NCI-H748 (cell line): ENCODE data around the gene HPD.
A peak's percentile ranks its signal among the peaks of the same experiment; 100 is the strongest.
"Not testable (repeated sequence)": the region's sequence is repeated elsewhere in the genome, so short reads cannot be mapped to it uniquely, and the experiment has no call there.

Experiments used
- DNase-seq: peaks from one replicate; lab custom pipeline; 2025; ENCODE audit not compliant: unreplicated experiment; lab: John Stamatoyannopoulos, UW

HPD gene

DNA sequence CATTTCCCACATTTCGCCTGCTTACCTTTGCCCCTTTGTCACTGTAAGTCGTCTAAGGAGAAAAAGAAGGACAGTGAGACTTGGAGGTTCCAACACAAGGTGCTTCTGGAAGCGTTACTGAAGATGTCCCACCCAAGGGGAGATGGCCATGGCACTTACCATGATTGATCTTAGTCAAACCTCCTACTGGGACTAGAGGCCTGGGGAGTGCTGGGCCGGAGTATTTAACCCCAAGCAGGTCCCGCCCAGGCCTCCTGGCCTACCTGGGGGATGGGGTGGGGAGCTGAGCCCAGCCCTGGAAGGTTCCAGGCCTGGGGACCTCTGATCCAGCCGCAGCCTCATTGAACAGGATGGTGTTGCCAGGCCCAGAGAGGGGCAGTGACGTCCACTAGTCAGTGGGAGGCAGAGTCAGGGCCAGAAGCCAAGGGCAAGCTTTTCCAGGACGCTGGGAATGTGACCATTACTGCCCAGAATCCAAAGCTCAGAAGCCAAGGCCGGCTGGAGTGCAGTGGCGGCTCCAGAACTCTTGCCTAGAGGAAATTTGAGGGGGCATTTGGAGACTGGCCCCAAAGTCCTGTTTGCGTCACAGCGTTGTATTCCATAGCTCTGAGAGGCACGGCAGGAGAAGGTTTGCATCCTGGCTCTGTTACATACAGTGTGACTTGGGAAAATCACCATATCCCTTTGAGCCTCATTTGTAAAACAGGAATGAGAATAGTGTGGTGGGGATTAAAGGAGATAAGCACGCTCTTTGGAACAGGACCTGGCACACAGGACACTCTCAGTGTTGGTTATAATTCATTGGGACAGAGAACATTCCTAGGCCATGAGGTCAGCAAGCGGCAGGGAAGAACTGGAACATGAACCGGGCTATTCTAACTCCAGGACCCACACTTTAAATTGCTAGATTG is at the start of gene HPD:
Gene HPD, minus strand, starts transcription at position 198 of the 911 bp plus-strand sequence. Its CDS starts 36 bp downstream, at position 162.
- DNase-seq: no peak

DNA sequence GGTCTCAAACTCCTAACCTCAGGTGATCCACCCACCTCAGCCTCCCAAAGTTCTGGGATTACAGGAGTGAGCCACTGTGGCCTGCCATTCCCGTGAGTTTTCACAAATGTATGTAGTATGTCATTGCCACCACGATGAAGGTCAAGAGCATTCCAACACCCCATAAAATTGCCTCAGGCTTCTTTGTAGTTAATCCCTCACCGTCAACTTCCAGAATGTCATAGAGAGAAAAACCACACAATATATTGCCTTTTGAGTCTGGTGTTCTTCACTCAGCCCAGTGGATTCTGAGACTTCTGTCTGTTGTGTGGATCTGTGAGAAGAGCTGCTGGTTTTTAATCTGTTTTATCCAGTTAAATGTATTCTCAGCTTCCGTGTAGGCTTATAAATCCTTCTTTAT is 47.1 kb upstream of the HPD start:
- DNase-seq: no peak

DNA sequence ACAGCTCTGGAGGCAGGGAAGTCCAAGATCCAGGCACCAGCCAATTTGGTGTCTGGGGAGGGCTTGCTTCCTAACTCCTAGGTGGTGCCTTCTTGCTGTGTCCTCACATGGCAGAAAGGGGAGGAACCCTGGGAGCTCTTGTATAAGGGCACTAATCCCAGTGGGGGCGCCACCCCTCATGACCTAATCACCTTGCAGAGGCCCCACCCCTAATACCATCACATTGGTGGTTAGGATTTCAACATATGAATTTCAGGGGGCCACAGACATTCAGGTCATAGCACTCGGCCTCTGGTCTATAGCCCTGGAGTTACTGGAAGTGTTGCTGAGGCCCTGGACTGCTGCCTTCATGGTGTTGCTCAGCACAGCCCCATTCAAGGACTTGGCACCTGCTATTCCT is 44.5 kb upstream of the HPD start:
- no peak for DNase-seq

DNA sequence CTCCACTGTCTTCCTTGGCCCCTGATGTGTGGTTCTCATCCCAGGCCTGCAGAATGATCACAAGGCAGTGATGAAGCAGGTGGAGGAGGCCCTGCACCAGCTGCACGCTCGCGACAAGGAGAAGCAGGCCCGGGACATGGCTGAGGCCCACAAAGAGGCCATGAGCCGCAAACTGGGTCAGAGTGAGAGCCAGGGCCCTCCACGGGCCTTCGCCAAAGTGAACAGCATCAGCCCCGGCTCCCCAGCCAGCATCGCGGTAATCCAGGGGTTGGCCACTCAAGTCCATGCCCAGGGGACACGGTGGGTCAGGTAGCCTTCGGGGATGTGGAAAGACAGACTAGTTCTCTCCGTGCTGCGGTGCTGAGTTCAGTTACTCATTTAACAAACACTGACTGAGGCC is 40.9 kb upstream of the HPD start:
- DNase-seq: no peak

DNA sequence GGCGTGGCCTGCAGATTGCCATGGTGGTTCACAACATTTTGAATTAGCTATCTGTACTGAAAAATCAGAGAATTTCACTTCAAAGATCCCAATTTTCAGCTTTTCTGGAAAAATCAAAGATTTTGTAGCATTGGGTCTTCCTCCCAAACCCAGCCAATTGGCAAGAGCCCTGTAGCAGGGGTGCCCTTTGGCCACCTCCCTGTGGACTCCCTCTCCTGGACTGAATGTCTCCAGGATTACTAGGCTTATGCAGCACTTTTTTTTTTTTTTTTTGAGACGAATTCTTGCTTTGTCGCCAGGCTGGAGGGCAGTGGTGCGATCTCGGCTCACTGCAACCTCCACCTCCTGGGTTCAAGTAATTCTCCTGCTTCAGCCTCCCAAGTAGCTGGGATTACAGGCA is 39.6 kb upstream of the HPD start:
- no peak for DNase-seq

GRCh38 chr12:121894633-121895032 is 36.0 kb upstream of the HPD start:
- peak; percentile 12 for DNase-seq

GRCh38 chr12:121893961-121894460 is 35.4 kb upstream of the HPD start:
- DNase-seq: no peak

DNA sequence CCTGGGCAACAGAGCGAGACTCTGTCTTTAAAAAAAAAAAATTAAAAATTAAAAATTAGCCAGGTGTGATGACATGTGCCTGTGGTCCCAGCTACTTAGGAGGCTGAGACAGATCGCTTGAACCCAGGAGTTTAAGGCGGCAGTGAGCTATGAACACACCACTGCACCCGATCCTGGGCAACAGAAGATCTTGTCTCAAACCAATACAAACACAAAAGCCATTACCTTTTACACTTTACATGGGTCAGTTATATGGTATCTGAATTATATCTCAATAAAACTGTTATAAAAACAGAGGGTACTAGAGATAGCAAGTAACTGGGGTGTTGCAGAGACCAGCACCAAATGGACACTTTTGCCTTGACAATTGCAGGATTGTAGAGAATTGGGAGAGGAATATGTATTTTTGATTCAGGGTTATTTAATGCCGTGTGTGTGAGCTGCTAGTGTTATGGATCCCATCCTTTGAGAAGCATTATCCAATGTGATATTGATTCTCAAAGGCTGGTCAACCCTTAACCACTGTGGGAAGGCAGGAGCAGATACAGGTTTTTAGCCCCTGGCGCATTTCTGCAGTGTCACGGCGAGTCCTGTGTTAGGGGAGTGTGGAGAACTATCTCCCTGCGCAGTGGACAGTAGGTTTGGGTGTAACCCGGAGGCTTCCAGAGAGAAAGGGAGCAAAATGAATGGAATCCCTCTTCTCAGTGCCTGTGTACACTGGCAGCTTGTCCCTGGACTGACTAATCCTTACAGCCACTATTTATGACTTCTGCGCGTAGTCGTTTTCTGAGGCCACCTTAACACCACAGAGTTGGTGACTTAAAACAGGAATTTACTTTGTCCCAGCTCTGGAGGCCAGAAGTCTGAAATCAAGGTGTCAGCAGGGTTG is 34.3 kb upstream of the HPD start:
- DNase-seq: no peak

DNA sequence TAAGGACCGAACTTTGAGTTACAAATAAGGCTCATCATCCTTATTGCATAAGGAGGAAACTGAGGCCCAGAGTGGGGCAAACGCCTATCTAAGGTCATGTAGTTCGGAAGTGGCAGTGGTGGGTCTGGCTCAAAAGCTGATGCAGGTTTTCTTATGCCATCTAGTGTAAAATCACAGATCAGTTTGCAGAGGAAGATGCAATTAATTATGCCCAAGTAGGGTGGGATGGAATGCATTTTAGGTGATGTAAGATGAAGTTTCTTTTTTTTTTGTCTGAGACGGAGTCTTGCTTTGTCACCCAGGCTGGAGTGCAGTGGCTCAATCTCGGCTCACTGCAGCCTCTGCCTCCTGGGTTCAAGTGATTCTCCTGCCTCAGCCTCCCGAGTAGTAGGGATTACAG is 31.0 kb upstream of the HPD start:
- DNase-seq: not testable (repeated sequence)

- DNase-seq: no peak
Measured at GRCh38 chr12:121889274-121889624, 30.6 kb upstream of the HPD start.

- peak; percentile 97 for DNase-seq
Measured at GRCh38 chr12:121888478-121889273, 30.0 kb upstream of the HPD start, which contains the start of gene PSMD9. PSMD9 (plus strand) TSS chr12:121888790; CDS start chr12:121888857, 67 bp downstream.

GRCh38 chr12:121888083-121888477 is 29.4 kb upstream of the HPD start:
- no peak for DNase-seq

GRCh38 chr12:121885129-121885528 is 26.5 kb upstream of the HPD start:
- DNase-seq: not testable (repeated sequence)

DNA sequence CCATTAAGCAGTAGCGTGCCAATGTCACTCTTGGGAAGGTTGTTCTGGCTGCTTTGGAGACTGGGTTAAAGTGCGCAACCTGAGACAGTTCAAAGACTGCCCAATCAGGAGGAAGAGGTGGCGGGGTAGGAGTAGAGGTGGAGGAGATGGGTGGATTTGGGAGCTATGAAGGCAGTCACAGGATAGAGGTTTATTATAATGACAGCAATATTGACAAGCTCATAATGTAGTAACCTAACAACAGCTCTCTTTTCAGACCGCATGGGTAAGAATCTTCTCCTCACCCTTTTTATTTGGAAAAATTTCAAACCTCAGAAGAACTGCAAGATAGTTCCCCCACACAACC is 24.6 kb upstream of the HPD start:
- no peak for DNase-seq

DNA sequence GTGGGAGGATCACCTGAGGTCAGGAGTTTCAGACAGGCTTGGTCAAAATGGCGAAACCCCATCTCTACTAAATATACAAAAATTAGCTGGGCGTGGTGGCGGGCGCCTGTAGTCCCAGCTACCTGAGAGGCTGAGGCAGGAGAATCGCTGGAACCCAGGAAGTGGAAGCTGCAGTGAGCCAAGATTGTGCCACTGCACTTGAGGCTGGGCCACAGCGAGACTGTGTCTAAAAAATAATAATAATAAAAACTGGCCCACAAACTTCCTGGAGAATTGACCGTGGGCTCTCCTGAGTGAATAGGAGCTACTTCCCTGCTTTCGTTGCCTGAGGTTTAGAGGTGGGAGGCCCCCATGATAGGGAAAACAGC is 17.4 kb upstream of the HPD start:
- not testable (repeated sequence) for DNase-seq

GRCh38 chr12:121875582-121875981 is 16.9 kb upstream of the HPD start:
- no peak for DNase-seq

DNA sequence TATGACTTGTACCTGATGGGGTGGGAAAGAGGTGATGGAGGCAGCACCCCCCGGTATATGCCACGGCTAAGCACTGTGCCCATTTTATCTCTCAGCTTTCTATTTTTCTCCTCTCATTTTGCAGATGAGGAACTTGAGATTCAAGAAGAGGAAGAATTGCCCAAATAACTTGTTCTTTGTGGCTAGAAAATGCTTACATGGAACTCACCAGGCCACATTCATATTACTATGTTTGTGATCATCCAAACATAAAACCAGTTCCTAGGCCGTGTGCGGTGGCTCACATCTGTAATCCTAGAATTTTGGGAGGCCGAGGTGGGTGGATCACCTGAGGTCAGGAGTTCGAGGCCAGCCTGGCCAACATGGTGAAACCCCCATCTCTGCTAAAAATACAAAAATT is 15.4 kb upstream of the HPD start:
- no peak for DNase-seq

DNA sequence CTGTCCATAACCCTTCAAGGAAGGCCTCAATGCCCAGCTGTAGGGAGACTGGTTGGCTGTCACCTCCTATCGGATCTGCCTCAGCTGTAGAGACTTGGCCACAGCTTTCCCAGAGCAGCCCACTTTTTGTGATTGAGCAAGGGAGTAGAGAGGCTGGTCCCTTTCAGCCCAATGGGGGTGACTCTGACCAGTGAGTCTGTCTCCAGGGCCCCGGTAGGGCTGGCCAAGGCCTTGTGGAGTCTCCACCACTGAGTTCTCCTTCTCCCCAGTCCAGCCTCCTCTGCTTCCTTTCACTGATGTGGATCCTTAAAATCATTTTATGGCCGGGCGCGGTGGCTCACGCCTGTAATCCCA is 14.5 kb upstream of the HPD start:
- DNase-seq: no peak

DNA sequence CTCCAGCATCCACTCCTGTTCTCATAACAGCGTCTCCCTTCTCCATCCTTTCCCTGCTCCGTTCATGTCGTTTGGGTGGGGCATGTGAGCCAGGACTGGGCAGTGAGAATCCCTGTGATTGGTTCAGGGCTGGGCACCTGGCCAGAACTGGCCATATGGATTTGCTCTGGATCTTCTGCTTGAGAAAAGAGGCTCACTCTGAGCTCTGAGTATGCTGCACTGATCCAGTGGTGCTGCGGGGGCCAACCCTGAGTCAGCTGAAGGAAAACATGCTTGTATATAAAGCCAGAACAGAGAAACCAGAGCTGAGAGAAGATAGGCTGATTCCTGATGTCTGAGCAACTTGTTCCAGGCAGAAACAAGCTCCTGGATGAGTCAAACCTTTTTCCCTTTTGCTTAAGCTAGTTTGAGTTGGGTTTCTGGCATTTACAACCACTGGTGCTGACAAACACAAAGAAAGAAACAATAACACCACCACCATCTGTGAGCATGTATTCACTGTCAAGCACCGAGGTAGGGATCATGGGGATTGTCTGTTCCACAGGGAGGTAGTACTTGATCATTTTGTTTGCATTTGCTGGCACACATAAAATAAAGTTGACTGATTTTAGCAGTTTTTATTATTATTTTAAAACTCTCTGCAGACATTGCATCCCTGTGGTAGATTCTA is 14.0 kb upstream of the HPD start:
- DNase-seq: peak; percentile 52

DNA sequence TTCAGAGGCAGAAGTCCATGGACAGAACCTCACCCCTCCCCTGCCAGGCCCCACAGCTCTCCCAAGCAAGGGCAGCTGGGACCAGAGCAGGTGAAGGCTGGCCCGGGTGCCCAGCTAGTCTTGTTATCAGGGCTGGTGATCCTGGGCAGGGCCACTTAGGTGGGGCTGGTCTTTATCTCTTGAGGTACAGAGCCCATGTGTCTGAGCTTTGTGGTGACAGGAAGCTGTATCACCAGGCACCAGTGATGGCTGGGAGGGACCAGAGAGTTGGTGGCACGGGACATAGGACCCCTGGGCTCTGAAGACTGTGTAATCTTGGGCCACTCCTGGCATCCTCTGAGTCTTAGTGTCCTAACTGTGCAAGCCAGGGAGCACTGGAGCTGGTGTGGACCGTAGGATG is 12.8 kb upstream of the HPD start:
- DNase-seq: no peak

- not testable (repeated sequence) for DNase-seq
Measured at GRCh38 chr12:121869229-121869628, 10.6 kb upstream of the HPD start.
